Mesenteric fat pad (tissue), 1 donor: Measurements from ENCODE around the gene EIF4A2. TPM values are rescaled to one million over a fixed set of nuclear protein-coding genes. Genes with fewer than 3 reads are reported as not detected.

Source experiments
- DNase-seq: peaks from one replicate; pipeline ENCODE4 v3.0.0-alpha.2; 2020; ENCODE audit warnings: low spot score
- long read RNA-seq: library from polyadenylated mRNA; unstranded; transcript quantifications from one replicate; pipeline ENCODE4 v2.0.0, GENCODE V29; 2020
- total RNA-seq: library from RNA; stranded (reverse); fragmentation: NEBNext Ultra II Directional; extraction: Animal tissue kit (Norgen Biotek cat#: 25700); gene quantifications from one replicate; pipeline ENCODE4 v1.2.1, GENCODE V29; 2021
- donor health status: DM: yes; HTN: yes; CAD: no.

EIF4A2 gene
- total RNA-seq = 237 TPM
- long read RNA-seq, transcript EIF4A2-202 (12 exons, 1,977 nt) = minor isoform, 18 of 788 reads
- long read RNA-seq, transcript EIF4A2-203 (10 exons, 1,751 nt) = minor isoform, 13 of 788 reads
- long read RNA-seq, transcript EIF4A2-205 (11 exons, 1,889 nt) = minor isoform, 148 of 788 reads
- long read RNA-seq, transcript EIF4A2-201 (11 exons, 1,919 nt) = major isoform, 432 of 788 reads
- long read RNA-seq, partial matches to known transcripts = 57 of 788 reads
- long read RNA-seq, other reads (novel, unspliced or antisense) = 115 of 788 reads

GRCh38 chr3:186783058-186783730 lies at the start of gene EIF4A2:
EIF4A2 (plus strand) TSS chr3:186783577; CDS start chr3:186783611, 34 bp downstream.
- DNase-seq = peak; percentile 96

GRCh38 chr3:186742618-186743380 lies 40.6 kb upstream of the EIF4A2 start:
- DNase-seq = no peak

GRCh38 chr3:186743666-186744065 lies 39.7 kb upstream of the EIF4A2 start:
- DNase-seq = no peak

DNA sequence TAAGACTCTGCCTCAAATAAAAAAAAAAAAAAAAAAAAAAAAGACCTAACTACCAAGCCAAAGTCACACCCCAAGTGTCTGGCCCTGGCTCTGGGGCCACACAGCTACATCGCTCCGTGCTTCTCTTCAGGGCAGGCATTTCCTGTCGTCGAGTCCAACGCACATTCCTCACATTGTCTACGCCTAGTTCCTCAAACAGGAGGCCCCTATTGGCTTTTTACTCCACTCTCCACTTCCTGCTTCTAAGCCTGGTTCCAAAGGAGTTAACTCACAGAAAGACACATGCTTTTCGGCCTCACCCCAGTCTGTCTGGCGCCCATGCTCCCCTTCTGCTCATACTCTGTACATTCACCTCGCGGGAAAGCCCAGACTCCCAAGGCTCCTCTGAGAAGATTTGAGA lies 37.4 kb upstream of the EIF4A2 start:
- DNase-seq = no peak

DNA sequence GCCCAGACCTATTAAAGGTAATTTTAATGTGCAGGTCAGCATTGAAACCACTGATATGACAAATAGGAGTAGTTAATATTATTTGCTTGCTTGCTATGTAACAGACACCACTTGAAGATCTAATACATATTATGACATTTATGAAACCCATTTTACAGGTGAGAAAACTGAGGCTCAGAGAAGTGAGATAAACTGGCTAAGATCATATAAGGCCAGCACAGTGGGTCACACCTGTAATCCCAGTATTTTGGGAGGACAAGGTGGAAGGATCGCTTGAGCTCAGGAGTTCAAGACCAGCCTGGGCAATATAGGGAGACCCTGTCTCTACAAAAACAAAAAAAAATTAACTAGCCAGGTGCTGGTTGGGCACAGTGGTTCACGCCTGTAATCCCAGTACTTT lies 33.1 kb upstream of the EIF4A2 start:
- DNase-seq = no peak

DNA sequence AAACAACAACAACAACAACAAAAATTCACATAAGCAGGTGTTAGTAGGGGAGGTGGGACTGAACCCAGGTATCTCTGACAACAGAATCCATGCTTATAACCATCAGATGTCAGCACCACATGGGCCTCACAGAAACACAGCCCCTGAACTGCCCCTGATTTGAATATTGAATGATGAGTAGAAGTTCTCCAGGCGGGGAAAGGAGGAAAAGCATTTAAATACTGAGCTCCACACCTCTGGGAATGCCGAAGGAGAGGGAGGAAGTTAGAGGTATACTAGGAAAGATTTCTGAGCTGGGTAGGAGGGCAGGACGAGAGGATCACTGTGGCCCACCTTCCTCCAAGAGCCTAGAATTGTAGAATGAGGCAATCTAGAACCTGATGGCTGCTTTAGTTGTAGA lies 31.9 kb upstream of the EIF4A2 start:
- no peak for DNase-seq

- no peak for DNase-seq
Observed at GRCh38 chr3:186754006-186754405, 29.4 kb upstream of the EIF4A2 start.

DNA sequence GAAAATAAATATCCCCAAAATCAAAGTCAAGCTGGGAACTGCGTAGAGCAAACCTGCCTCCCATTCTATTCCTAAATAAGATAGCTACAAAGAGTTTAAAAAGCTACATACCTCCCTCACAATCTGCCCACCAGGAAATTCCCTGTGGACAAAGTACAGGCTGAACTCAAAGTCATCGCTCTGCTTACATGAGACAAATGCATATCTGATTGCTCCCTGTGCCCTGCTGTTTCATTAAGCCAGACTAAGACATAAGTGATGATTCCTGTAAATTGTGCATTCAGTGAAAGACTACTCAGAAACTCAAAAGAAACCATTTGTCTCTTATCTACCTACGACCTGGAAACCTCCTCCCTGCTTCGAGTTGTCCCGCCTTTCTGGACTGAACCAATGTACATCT lies 28.5 kb upstream of the EIF4A2 start:
- no peak for DNase-seq

GRCh38 chr3:186757214-186757613 lies 26.2 kb upstream of the EIF4A2 start:
- no peak for DNase-seq

DNA sequence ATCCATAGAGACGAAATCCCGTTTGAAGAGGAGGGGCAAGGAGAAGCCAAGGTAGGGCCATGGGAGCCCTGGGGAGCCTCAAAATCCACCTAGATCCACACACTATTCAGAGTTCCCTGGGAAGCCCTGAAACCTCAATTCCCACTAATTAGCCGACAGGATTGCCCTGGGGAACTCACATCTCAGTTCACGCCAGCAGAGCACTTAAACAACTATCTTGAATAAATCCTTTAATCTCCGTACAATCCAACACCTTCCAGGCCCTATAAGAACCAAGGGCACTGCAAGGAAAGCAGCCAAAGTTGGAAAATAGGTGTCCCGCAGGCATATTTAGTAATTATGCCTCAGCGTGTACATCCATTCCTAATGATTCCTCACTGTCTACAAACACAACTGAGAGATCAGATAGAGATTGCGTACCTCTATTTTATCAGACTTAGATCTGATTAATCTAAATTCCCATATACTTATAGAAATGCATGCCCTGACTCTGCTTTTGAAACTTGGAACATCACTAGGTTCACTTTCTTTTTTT lies 25.6 kb upstream of the EIF4A2 start:
- no peak for DNase-seq

GRCh38 chr3:186759231-186759930 lies 24.0 kb upstream of the EIF4A2 start:
- no peak for DNase-seq

DNA sequence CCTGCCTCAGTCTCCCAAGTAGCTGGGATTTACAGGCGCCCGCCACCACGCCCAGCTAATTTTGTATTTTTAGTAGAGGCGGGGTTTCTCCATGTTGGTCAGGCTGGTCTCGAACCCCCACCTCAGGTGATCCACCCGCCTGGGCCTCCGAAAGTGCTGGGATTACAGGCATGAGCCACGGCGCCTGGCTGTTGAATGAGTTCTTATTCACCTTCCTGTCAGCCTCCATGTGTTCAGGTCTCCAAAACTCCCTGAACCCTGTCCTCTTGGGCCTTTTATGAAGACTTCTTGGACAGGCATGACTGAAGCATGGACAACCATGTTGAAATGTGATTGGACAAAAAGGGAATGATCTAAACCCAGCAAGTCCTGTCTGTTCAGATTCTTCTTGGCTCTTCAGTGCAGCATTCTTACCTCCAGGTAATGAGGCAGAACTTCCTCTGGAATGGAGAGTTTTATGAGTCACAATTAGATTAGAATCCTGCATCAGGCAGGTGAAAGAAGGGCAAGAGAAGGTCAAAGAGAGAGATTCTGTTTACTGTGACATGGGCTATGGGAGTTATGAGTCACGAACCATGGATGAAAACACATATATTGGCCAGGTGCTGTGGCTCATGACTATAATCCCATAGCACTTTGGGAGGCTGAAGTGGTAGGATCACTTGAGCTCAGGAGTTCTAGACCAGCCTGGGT lies 23.1 kb upstream of the EIF4A2 start:
- DNase-seq = no peak

- no peak for DNase-seq
Observed at GRCh38 chr3:186760897-186761447, 22.4 kb upstream of the EIF4A2 start.

GRCh38 chr3:186772281-186772694 lies 11.1 kb upstream of the EIF4A2 start:
- DNase-seq = no peak

GRCh38 chr3:186772701-186773417 lies 10.5 kb upstream of the EIF4A2 start:
- peak; percentile 91 for DNase-seq

DNA sequence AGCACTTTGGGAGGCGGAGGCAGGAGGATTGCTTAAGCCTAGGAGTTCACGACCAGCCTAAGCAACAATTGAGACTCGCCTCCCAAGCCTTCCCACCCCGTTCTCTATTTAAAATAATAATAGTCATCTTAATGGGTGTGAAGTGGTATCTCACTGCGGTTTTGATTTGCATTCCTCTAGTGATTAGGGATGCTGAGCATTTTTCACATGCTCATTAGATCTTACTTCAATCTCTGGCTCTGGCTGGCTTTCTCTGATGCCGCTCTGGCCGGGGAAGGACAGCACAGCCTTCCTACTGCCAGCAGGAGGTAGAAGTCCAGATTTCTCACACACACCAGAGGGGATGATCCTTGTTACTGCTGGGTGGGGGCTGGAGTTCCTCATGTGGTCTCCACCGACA lies 7.4 kb upstream of the EIF4A2 start:
- no peak for DNase-seq

- no peak for DNase-seq
Observed at GRCh38 chr3:186779204-186779603, 4.2 kb upstream of the EIF4A2 start.

DNA sequence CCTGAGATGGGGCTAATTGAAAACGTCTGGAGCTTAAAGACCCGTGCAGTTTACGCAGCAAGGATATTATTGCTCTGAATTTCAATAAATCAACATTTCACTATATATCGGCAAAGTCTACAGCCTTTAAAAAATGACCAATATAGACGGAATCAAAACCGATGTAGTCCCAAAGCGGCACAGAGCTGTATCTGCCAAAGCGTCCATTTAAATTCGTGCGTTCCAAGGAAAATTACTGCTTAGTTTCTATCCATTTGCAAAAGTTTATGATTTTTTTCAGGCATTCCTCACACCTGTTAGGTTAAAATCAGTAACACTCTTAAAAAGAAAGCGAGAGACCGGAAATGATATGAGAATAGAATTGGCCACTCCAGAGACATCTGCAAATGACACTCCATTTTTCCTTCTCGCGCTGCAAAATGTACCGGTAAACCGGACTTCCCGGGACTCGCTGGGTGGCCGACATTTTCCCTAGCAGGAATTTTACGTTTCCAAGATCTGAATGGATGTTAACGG lies 777 bp upstream of the EIF4A2 start:
- no peak for DNase-seq

- peak; percentile 94 for DNase-seq
Observed at GRCh38 chr3:186783731-186784515, 546 bp downstream of the EIF4A2 start.
